Myocyte (in vitro differentiated cells): ENCODE measurements around the gene GPD1L. TPM values are rescaled to one million over a fixed set of nuclear protein-coding genes. Genes with fewer than 3 reads are reported as not detected.

Source experiments
- DNase-seq: peaks from one replicate; pipeline ENCODE4 v3.0.0-alpha.2; 2012; ENCODE audit warnings: low read depth
- total RNA-seq: library from RNA; depleted of rRNA; stranded (reverse); fragments of >200 nt; gene quantifications from 2 replicates; pipeline ENCODE4 v1.2.3, GENCODE V29; 2014

The GPD1L gene
- total RNA-seq, 1 donor from 2014 or later: 28.9 TPM

DNA sequence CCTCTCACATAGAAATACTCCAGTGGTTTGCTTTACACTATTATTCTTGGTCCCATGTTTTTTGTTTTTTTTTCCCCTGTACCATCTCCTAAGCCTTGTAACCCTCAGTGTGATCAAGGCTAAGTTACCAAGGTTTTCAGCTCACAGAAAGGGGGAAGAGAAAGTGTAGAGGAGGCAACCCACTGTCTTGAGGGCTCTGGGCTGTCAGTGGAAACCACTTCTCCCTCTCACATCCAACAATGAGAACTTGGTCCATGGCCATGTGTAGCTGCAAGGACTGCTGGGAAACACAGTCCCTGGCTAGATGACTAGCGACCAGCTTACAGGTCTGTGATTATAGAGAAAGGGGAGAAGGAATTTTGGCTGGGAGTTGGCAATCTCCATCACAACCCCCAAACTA, 30.3 kb downstream of the GPD1L start:
- DNase-seq: no peak

- DNase-seq: no peak
Observed at GRCh38 chr3:32137870-32138269, 31.4 kb downstream of the GPD1L start.

- no peak for DNase-seq
Observed at GRCh38 chr3:32138545-32139104, 32.2 kb downstream of the GPD1L start.

- no peak for DNase-seq
Observed at GRCh38 chr3:32140943-32141342, 34.5 kb downstream of the GPD1L start.

GRCh38 chr3:32143849-32144757, 37.7 kb downstream of the GPD1L start:
- peak; percentile 85 for DNase-seq

GRCh38 chr3:32146746-32147211, 40.4 kb downstream of the GPD1L start:
- no peak for DNase-seq

DNA sequence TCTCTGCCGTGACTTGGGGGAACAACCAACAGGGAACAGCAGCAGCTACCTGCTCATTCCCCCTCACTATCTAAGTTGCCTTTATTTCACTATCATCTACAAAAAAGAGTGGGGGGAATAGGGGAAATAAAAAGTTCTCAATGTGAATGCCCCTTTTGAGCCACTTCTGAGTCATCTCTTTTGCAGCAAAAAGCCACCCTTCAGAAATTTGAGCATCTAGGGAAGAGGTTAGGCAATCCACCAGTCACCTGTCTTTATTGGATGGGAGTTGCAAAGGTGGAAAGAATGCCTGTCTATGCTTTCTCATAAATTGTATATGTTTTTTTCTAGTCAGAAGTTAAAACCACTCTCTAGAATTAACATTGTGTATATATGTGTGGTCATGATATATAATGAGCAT, 41.1 kb downstream of the GPD1L start:
- DNase-seq: no peak

- no peak for DNase-seq
Observed at GRCh38 chr3:32147933-32148332, 41.5 kb downstream of the GPD1L start.

- DNase-seq: no peak
Observed at GRCh38 chr3:32148351-32148750, 41.9 kb downstream of the GPD1L start.

GRCh38 chr3:32153414-32154204, 47.2 kb downstream of the GPD1L start:
- no peak for DNase-seq

DNA sequence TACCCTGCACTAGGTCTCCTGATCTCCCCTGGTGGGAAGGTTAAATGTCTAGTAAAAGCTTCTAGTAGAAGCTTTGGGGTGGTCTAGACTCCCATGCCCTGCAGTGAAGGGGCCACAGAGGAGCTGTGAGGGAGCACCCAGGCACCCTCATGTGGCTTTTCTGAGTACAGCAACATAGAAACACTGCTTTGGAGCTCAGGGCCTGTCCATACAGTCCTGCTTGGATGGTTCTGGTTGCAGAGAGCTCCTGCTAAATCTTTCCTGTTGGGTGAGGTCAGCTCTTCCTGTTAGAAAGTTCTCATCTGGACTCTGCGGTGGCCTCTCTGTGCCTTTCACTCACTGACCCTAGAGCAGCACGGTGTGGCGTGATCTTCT, 47.8 kb downstream of the GPD1L start:
- DNase-seq: no peak

DNA sequence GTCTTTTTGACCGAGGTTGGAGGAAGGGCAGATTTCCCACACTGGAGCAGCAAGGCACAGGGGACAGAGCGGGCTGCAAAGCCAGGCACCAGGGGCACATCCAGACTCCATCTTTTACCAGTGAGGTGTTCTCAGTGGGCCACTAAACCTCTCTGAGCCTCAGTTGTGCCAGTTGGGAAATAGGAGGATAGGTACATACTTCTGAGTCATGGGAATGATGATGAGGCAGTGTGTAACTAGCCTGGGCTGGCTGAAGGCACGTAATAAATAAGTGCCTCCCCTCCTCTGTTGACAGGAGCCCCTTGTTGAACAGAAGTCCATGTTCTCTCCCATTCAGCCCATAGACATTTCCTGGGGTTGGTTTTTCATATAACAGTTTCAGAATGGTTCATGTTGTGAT, 48.7 kb downstream of the GPD1L start:
- no peak for DNase-seq

- DNase-seq: no peak
Observed at GRCh38 chr3:32157600-32158264, 51.3 kb downstream of the GPD1L start.

DNA sequence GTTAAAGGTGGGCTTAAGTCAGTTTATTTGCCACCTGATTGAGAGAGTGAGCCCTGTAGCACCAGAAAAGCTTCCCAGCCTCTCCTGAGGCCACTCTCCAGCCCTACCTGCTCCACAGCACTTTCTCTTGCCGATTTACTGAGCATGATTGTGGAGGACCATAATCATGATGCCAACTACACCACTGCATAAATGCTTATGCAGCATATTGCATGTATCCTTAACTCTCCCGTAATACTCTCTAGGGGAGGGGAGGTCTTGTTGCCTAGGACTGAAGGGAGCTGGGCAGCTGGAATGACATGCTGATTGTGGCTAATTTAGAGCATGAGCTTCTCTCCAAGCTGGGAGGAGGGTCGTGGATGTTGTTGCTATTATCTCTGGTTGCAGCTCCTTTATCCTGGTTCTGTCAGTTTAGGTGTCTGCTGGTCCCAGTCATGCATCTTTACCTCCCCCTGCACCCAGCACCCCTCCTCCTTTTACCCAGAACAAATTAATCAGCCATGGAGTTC, 54.3 kb downstream of the GPD1L start:
- no peak for DNase-seq

DNA sequence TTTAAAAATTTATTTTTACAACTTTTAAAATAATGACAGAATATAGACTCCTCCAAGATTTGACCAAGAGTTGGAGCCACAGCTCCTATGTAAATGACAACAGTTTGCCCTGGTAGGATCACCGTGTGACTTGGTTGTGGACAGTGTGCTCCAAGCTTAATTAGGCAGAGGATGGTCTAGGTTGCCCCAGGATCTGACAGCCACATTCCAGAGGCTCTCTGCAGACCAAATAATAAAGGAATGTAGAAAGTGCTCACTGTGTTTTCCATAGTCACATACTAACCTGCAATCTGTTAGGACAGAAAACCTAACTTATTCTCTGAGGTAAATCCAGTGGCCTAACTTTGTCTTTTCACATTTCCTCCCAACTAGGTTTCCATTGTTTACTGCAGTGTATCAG, 59.0 kb downstream of the GPD1L start:
- no peak for DNase-seq

DNA sequence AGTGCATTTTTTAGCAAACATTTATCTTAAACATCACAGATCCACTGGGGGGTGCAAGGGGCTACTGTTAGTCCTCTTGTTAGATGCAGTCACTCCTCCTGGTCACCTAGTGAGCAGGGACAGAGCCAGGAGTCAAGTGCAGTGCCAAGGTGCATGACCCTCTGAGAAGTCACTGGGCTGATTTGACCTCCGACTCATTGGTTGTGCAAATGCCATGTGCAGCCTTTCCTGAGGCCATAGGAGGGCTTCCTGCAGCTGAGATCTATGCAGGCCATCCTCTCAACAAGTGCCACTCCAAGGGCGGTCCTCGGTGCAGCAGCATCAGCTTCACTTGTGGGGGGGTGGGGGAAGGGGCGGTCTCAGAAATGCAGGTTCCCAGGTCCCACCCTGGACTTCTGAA, 60.2 kb downstream of the GPD1L start:
- no peak for DNase-seq

GRCh38 chr3:32172420-32172819, 66.0 kb downstream of the GPD1L start:
- no peak for DNase-seq

GRCh38 chr3:32175607-32176197, 69.3 kb downstream of the GPD1L start:
- peak; percentile 73 for DNase-seq

- DNase-seq: peak; percentile 58
Observed at GRCh38 chr3:32176989-32177701, 70.7 kb downstream of the GPD1L start.

- DNase-seq: peak; percentile 76
Observed at GRCh38 chr3:32177702-32178198, 71.3 kb downstream of the GPD1L start.
